ENCODE measurements around the gene PRPF40B.

DNA sequence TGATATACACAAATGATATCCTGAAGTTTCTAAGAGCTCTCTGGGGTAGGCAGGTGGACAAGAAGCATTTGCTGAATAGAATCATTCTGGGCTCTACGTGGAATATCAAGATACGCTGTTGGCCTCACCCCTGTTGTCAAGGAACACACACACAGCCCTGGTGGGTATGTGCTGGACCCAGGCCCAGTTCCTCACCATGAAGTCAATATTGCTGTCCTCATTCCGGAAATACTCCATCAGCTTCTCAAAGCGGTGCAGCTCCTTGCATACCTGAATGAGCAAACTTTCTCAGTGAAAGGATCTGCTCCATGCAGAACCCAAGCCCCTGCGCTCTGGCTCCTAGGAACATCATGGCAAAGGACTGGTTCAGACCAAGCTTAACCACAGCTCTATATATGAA is 31.4 kb downstream of the PRPF40B start:
- no peak for TF ChIP-seq POLR2AphosphoS5 (IDR thresholded peaks at IDR 0.05; ENCODE audit: low read depth, low read length)
- no peak for TF ChIP-seq SPI1 (IDR thresholded peaks at IDR 0.05; ENCODE audit: low read depth, low read length)
- TF ChIP-seq PAX5 (IDR thresholded peaks at IDR 0.05; ENCODE audit: insufficient read depth, low read length, severe bottlenecking) = no peak
- no peak for TF ChIP-seq POLR2A (IDR thresholded peaks at IDR 0.05; ENCODE audit: low read depth, low read length)
- no peak for TF ChIP-seq POU2F2 (IDR thresholded peaks at IDR 0.05; ENCODE audit: low read depth, low read length)

Measured in GM12891 (cell line).